NB4 (cell line): ENCODE measurements around the gene SYDE2.

Source experiments
- DNase-seq: peaks from one replicate; pipeline ENCODE4 v3.0.0; 2010; ENCODE audit warnings: low read depth
- H3K4me3 ChIP-seq: one replicate; pipeline ENCODE4 v1.5.1; 2011; ENCODE audit warnings: mild to moderate bottlenecking, low read depth, low read length, moderate library complexity
- MYC ChIP-seq: IDR thresholded peaks from 2 replicates; pipeline ENCODE4 v1.6.1; 2011; ENCODE audit warnings: low read depth, low read length
- POLR2A ChIP-seq: IDR thresholded peaks from 2 replicates; pipeline ENCODE4 v1.6.1; 2011; ENCODE audit warnings: mild to moderate bottlenecking; ENCODE audit not compliant: insufficient read length; ENCODE audit errors: extremely low read depth
- TF ChIP-seq, protein P1 (sequence below): IDR thresholded peaks from one replicate; pipeline ENCODE4 v1.5.1; 2012; ENCODE audit warnings: low read depth, low read length
- TF ChIP-seq, protein P2 (sequence below): IDR thresholded peaks from 2 replicates; pipeline ENCODE4 v1.6.1; 2011; ENCODE audit warnings: low read depth, low read length

The SYDE2 gene

GRCh38 chr1:85180869-85181268, 19.9 kb downstream of the SYDE2 start:
- no peak for DNase-seq
- H3K4me3 ChIP-seq = no peak overlapping the region
- TF ChIP-seq MYC (no peak), POLR2A (no peak)
- TF ChIP-seq, protein P1, sequence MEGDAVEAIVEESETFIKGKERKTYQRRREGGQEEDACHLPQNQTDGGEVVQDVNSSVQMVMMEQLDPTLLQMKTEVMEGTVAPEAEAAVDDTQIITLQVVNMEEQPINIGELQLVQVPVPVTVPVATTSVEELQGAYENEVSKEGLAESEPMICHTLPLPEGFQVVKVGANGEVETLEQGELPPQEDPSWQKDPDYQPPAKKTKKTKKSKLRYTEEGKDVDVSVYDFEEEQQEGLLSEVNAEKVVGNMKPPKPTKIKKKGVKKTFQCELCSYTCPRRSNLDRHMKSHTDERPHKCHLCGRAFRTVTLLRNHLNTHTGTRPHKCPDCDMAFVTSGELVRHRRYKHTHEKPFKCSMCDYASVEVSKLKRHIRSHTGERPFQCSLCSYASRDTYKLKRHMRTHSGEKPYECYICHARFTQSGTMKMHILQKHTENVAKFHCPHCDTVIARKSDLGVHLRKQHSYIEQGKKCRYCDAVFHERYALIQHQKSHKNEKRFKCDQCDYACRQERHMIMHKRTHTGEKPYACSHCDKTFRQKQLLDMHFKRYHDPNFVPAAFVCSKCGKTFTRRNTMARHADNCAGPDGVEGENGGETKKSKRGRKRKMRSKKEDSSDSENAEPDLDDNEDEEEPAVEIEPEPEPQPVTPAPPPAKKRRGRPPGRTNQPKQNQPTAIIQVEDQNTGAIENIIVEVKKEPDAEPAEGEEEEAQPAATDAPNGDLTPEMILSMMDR = no peak
- TF ChIP-seq, protein P2, sequence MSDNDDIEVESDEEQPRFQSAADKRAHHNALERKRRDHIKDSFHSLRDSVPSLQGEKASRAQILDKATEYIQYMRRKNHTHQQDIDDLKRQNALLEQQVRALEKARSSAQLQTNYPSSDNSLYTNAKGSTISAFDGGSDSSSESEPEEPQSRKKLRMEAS = no peak

- no peak for DNase-seq
- H3K4me3 ChIP-seq = no peak overlapping the region
Measured at GRCh38 chr1:85179522-85179921, 21.3 kb downstream of the SYDE2 start.

DNA sequence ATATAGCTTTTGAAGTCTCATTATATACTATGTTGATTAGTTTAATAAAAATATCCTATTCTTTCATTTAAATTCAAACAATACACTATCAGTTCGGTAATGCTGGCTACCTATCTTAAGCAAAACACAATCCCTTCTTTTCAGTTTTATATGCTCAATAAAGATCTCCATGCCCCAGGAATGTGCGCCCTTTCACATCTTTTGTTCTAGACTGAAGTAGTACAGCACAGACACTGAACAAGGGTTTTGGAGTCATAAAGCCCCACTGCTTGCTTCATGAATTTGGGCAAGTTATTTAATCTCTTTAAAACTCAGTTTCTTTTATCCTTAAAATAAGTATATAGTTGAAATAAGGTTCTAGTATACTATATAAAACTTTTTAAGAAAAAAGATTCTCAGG, 22.4 kb downstream of the SYDE2 start:
- no peak overlapping the region for H3K4me3 ChIP-seq
- no peak for TF ChIP-seq MYC
- no peak for TF ChIP-seq POLR2A
- no peak for DNase-seq

More at GRCh38 chr1:85179522-85179921, 21.3 kb downstream of the SYDE2 start:
- TF ChIP-seq MYC = no peak
- TF ChIP-seq, protein P1 = no peak

- no peak overlapping the region for H3K4me3 ChIP-seq
- TF ChIP-seq POLR2A = no peak
- TF ChIP-seq, protein P1 = no peak
- TF ChIP-seq, protein P2 = no peak
- TF ChIP-seq MYC = no peak
- no peak for DNase-seq
Measured at GRCh38 chr1:85174503-85174902, 26.3 kb downstream of the SYDE2 start.

GRCh38 chr1:85172684-85173337, 28.0 kb downstream of the SYDE2 start:
- no peak for DNase-seq
- no peak for TF ChIP-seq POLR2A
- TF ChIP-seq, protein P1 = no peak
- TF ChIP-seq MYC = no peak
- TF ChIP-seq, protein P2 = no peak

GRCh38 chr1:85171721-85172120, 29.1 kb downstream of the SYDE2 start:
- TF ChIP-seq, protein P1 = no peak
- TF ChIP-seq, protein P2 = no peak
- TF ChIP-seq POLR2A = no peak
- TF ChIP-seq MYC = no peak
- DNase-seq = no peak
- H3K4me3 ChIP-seq = no peak overlapping the region

More at GRCh38 chr1:85172684-85173337, 28.0 kb downstream of the SYDE2 start:
- H3K4me3 ChIP-seq = no peak overlapping the region
